Loucy (cell line): Measurements from ENCODE around the gene OGA.

Experiments used
- H2AFZ ChIP-seq: fragments of 200-600 bp; sonication (generic); 2 replicates; pipeline ENCODE4 v1.6.0; 2016; ENCODE audit warnings: antibody characterized with exemption, mild to moderate bottlenecking, low read length, moderate library complexity
- H3F3A ChIP-seq: fragments of 200-600 bp; 2 replicates; pipeline ENCODE4 v1.6.0; 2016; ENCODE audit warnings: antibody characterized with exemption, low read depth, mild to moderate bottlenecking
- H3K27me3 ChIP-seq: fragments of 200-600 bp; sonication (generic); 2 replicates; pipeline ENCODE4 v1.6.1; 2014; ENCODE audit warnings: low read length, mild to moderate bottlenecking; ENCODE audit not compliant: insufficient read depth, poor library complexity, severe bottlenecking
- H3K36me3 ChIP-seq: fragments of 200-600 bp; sonication (generic); 2 replicates; pipeline ENCODE4 v1.6.1; 2016; ENCODE audit warnings: low read length; ENCODE audit not compliant: insufficient read depth
- H3K4me1 ChIP-seq: fragments of 200-600 bp; sonication (generic); 2 replicates; pipeline ENCODE4 v1.5.1; 2014; ENCODE audit warnings: low read length, mild to moderate bottlenecking; ENCODE audit not compliant: insufficient read depth, poor library complexity, severe bottlenecking
- H3K4me2 ChIP-seq: fragments of 200-600 bp; sonication (generic); 2 replicates; pipeline ENCODE4 v1.6.0; 2014; ENCODE audit warnings: antibody characterized with exemption, low read length, low read depth, mild to moderate bottlenecking; ENCODE audit not compliant: poor library complexity, severe bottlenecking
- H3K4me3 ChIP-seq: fragments of 200-600 bp; sonication (generic); 2 replicates; pipeline ENCODE4 v1.5.1; 2014; ENCODE audit warnings: low read length, mild to moderate bottlenecking, mixed read lengths; ENCODE audit not compliant: poor library complexity, severe bottlenecking
- H3K79me2 ChIP-seq: fragments of 200-600 bp; sonication (generic); 2 replicates; pipeline ENCODE4 v1.6.1; 2014; ENCODE audit warnings: low read length; ENCODE audit not compliant: insufficient read depth
- H3K9ac ChIP-seq: fragments of 200-600 bp; sonication (generic); 2 replicates; pipeline ENCODE4 v1.6.0; 2014; ENCODE audit warnings: mild to moderate bottlenecking, low read depth, low read length, moderate library complexity; ENCODE audit not compliant: poor library complexity, severe bottlenecking
- H3K9me2 ChIP-seq: fragments of 200-600 bp; sonication (generic); replicated peaks from 2 replicates; pipeline ENCODE4 v1.6.1; 2016; ENCODE audit warnings: low read depth, low read length, mixed read lengths
- H3K9me3 ChIP-seq: fragments of 200-600 bp; sonication (generic); 2 replicates; pipeline ENCODE4 v1.6.1; 2014; ENCODE audit warnings: mild to moderate bottlenecking, antibody characterized with exemption, low read length, low read depth; ENCODE audit not compliant: insufficient read depth
- H4K20me1 ChIP-seq: fragments of 200-600 bp; sonication (generic); 2 replicates; pipeline ENCODE4 v1.6.0; 2014; ENCODE audit warnings: antibody characterized with exemption, low read length, mild to moderate bottlenecking; ENCODE audit not compliant: insufficient read depth, poor library complexity, severe bottlenecking
- EZH2phosphoT487 ChIP-seq: fragments of 200-600 bp; IDR thresholded peaks from 2 replicates; pipeline ENCODE4 v1.6.1; 2018; ENCODE audit warnings: antibody characterized with exemption, mild to moderate bottlenecking, moderate library complexity, borderline replicate concordance
- TF ChIP-seq, protein P1 (sequence below): fragments of 200-600 bp; sonication (generic); conservative IDR thresholded peaks from 2 replicates; pipeline ENCODE4 v1.5.1; 2014; ENCODE audit warnings: mild to moderate bottlenecking, antibody characterized with exemption, low read length

The OGA gene

DNA sequence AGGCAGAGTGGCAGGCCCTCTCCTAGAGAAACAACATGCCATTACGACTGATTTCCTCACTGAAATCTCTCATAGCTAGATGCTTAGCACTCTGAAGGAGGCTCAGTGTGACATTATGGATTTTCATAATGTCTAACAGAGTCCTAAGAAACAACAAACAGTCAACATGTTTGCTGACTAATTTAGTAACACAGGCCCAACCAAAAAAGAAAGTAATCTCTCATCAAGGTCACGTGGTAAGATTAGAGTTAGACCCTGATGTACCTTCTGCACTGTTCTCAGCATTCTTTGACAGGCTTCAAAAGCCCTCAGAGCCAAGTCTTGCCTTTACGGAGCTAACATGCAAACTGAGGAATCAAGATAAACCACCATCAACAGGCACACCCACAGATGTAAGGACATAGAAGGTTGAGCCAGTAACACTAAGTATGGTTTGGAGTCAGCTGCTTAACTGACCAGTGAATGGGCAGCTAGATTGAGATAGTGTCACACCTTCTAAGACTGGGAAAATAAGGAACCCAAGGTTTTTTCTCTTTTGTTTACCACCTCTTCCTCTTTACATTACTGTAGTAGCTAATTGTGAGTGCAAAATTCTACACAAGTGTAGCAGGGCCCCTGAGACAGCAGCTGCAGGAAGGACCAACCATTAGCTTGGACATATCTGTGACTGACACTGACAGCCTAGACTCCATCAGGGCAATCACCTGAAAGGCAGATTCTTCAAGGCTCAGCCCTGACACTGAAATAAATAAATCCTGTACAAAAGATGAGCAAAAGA, 40.7 kb upstream of the OGA start:
- no peaks in the 10 kb centered on the region for H4K20me1 ChIP-seq

DNA sequence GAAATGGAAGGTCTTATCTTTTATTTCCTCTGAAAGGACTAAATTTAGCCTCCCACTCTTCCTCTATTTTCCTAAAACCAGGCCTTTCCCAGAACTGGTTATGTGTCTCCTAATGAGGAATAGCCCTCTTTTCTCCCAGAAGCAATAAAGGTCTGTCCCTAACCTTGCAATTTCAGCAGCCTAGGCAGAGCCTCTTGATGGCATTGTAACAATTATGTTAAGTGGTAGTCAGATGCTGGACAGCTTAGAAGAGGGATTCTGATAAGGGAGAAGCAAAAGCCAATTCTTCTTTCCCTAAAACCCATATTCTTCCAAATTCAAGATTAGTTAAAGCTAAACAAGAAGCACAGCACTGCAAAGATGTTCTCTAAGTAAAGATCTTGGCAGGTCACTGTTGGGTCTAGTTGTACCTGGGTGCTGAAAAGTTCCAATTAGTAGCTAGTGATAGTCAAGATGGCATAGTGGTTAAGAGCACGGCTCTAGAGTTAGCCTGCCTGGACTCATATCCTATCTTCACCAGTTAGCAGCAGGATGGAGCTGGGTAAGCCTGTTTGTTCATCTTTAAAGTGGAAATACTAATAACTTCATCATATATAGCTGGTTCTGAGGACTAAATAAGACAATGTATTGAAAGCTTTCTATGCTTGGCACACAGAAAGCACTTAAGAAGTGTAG, 39.7 kb upstream of the OGA start:
- Histone ChIP-seq H3K27me3 (no peaks in the 10 kb centered on the region), H3K4me1 (peaks cover 23% of the 10 kb centered on the region), H3K9ac (no peak overlapping the region), H4K20me1 (no peaks in the 10 kb centered on the region), H3K9me2 (no peaks in the 10 kb centered on the region), H3K79me2 (no peaks in the 10 kb centered on the region), H3K4me3 (no peak overlapping the region), H3K36me3 (peaks cover 14% of the 10 kb centered on the region; the same call in 1 of the 2 replicates), H3K9me3 (peaks cover 11% of the 10 kb centered on the region; the same call in 1 of the 2 replicates), H2AFZ (no peak overlapping the region), H3F3A (peaks cover 3% of the 10 kb centered on the region; the same call in 1 of the 2 replicates), H3K4me2 (no peak overlapping the region)
- no peak for TF ChIP-seq EZH2phosphoT487
- TF ChIP-seq, protein P1, sequence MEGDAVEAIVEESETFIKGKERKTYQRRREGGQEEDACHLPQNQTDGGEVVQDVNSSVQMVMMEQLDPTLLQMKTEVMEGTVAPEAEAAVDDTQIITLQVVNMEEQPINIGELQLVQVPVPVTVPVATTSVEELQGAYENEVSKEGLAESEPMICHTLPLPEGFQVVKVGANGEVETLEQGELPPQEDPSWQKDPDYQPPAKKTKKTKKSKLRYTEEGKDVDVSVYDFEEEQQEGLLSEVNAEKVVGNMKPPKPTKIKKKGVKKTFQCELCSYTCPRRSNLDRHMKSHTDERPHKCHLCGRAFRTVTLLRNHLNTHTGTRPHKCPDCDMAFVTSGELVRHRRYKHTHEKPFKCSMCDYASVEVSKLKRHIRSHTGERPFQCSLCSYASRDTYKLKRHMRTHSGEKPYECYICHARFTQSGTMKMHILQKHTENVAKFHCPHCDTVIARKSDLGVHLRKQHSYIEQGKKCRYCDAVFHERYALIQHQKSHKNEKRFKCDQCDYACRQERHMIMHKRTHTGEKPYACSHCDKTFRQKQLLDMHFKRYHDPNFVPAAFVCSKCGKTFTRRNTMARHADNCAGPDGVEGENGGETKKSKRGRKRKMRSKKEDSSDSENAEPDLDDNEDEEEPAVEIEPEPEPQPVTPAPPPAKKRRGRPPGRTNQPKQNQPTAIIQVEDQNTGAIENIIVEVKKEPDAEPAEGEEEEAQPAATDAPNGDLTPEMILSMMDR, result no peak

More for the DNA sequence above, 40.7 kb upstream of the OGA start:
- Histone ChIP-seq H3K4me2 (peak overlapping the region; percentile 45), H3K9me2 (no peaks in the 10 kb centered on the region), H3K4me1 (peaks cover 30% of the 10 kb centered on the region), H3K4me3 (peak overlapping the region; percentile 20), H3F3A (peaks cover 3% of the 10 kb centered on the region; the same call in 1 of the 2 replicates), H2AFZ (no peak overlapping the region), H3K27me3 (no peaks in the 10 kb centered on the region), H3K9me3 (peaks cover 11% of the 10 kb centered on the region; the same call in 1 of the 2 replicates), H3K9ac (peak overlapping the region; percentile 53), H3K36me3 (peaks cover 14% of the 10 kb centered on the region; the same call in 1 of the 2 replicates), H3K79me2 (no peaks in the 10 kb centered on the region)
- TF ChIP-seq, protein P1, result no peak
- TF ChIP-seq EZH2phosphoT487, result no peak

DNA sequence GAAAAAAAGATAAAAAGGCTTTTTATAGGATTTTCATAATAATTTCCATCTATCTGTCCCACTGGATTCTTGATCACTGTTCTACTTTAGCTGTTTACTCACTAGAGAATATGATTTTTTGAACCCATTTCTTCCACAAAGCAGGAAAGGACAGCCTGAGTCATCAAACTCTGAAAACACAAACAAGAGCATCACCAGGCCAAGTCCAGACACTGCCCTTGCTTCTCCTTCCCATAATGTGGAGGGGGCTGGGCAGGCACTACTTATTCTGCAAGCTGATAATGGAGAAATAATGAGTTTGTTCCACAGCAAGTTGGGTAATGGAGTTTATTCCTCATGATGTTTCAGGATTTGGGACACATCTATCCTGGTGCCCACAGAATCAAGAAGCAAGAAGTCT, 38.4 kb upstream of the OGA start:
- Histone ChIP-seq H3F3A (peaks cover 3% of the 10 kb centered on the region; the same call in 1 of the 2 replicates), H3K9me3 (peaks cover 11% of the 10 kb centered on the region; the same call in 1 of the 2 replicates), H3K79me2 (no peaks in the 10 kb centered on the region), H2AFZ (no peak overlapping the region), H3K4me3 (no peak overlapping the region), H3K9ac (no peak overlapping the region), H3K4me1 (peaks cover 23% of the 10 kb centered on the region), H3K36me3 (0 out of 2 replicates have a peak, but pooled peaks cover 7% of the 10 kb centered on the region), H3K4me2 (no peak overlapping the region), H3K27me3 (no peaks in the 10 kb centered on the region), H4K20me1 (no peaks in the 10 kb centered on the region), H3K9me2 (no peaks in the 10 kb centered on the region)
- TF ChIP-seq, protein P1, result no peak
- TF ChIP-seq EZH2phosphoT487, result no peak
